SH-SY5Y (cell line): ENCODE data around the gene ATRNL1.

Experiments
- GATA2 ChIP-seq: IDR thresholded peaks from 2 replicates; pipeline ENCODE4 v1.6.1; 2011; ENCODE audit warnings: mild to moderate bottlenecking, low read depth, low read length
- GATA3 ChIP-seq: IDR thresholded peaks from 2 replicates; pipeline ENCODE4 v1.6.1; 2011; ENCODE audit warnings: low read depth, mild to moderate bottlenecking, low read length, moderate library complexity

GRCh38 chr10:115936926-115937767 lies 844.0 kb downstream of the ATRNL1 start:
- TF ChIP-seq GATA2 (no peak), GATA3 (no peak)
